ENCODE data around the gene ARMC5.
"Not testable (repeated sequence)": the region's sequence is repeated elsewhere in the genome, so short reads cannot be mapped to it uniquely, and the experiment has no call there.

DNA sequence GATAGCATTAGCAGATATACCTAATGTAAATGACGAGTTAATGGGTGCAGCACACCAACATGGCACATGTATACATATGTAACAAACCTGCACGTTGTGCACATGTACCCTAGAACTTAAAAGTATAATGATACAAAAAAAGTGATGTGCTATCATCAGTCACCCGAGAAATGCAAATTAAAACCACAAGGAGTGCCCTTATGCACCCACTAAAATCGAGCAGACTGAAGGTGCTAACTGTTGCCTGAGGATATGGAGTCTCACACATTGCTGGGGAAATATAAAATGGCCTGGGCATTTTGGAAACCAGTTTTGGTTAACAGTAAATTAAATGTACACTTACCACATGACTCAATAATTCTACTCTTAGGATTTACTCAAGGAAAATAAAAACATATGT lies 20.3 kb upstream of the ARMC5 start:
- TF ChIP-seq, protein P1, sequence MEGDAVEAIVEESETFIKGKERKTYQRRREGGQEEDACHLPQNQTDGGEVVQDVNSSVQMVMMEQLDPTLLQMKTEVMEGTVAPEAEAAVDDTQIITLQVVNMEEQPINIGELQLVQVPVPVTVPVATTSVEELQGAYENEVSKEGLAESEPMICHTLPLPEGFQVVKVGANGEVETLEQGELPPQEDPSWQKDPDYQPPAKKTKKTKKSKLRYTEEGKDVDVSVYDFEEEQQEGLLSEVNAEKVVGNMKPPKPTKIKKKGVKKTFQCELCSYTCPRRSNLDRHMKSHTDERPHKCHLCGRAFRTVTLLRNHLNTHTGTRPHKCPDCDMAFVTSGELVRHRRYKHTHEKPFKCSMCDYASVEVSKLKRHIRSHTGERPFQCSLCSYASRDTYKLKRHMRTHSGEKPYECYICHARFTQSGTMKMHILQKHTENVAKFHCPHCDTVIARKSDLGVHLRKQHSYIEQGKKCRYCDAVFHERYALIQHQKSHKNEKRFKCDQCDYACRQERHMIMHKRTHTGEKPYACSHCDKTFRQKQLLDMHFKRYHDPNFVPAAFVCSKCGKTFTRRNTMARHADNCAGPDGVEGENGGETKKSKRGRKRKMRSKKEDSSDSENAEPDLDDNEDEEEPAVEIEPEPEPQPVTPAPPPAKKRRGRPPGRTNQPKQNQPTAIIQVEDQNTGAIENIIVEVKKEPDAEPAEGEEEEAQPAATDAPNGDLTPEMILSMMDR (IDR thresholded peaks at IDR 0.05): not testable (repeated sequence)
- not testable (repeated sequence) for TF ChIP-seq EP300, POLR2AphosphoS5 (IDR thresholded peaks at IDR 0.05)

All from stomach (tissue), 4 donors.